CD4-positive, alpha-beta T cell treated with Interleukin-4 for 4 hours (primary cell): ENCODE measurements around the gene CCDC127.

Experiments used
- DNase-seq: peaks from one replicate; pipeline ENCODE4 v3.0.0-alpha.2; 2020

The CCDC127 gene

DNA sequence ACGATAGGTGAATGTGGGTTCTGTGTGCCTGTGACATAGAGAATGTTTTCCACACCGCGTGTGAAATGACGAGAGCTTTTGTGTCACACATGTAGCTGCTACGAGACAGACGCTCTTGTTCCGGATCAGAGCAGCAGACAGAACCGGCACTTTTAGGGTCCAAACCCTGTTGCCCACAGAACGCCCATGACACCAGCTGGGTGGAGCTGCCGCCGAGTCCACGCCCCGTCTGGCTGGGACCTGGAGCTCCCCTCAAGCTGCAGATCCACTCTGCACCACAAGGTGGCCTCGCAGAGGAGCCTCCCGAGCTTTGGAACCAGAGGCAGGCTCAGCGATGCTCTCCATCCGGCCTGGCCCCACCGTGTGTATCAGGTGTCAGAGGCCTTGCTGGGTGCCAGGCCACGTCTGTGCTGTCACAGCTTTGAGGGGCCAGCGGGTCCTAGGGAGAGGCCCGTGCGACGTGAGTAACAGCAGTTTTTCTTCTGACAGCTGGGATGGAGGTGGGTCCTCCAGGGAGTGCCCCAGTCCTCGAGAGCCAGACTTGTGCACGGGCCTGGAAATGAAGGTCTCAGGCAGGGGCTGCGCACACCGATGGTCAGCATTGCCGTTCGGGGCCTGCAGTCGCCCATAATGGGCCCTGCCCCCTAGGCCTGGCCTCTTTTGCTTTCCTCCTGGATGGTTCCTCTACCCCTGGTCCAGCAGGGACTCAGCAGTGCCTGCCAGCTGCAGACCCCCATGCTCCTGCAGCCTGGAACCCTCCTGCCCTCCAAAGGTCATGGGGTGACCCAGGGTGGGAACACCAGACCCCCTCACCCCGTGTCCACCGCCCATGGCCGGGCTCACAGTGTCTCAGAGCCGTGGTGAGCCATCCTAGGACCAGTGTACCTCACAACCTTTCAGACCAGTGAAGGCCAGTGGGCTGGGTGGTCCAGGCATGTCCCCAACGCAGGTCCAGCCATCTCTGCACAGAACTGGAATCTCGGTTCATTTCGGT is 29.2 kb downstream of the CCDC127 start:
- peak; percentile 84 for DNase-seq

DNA sequence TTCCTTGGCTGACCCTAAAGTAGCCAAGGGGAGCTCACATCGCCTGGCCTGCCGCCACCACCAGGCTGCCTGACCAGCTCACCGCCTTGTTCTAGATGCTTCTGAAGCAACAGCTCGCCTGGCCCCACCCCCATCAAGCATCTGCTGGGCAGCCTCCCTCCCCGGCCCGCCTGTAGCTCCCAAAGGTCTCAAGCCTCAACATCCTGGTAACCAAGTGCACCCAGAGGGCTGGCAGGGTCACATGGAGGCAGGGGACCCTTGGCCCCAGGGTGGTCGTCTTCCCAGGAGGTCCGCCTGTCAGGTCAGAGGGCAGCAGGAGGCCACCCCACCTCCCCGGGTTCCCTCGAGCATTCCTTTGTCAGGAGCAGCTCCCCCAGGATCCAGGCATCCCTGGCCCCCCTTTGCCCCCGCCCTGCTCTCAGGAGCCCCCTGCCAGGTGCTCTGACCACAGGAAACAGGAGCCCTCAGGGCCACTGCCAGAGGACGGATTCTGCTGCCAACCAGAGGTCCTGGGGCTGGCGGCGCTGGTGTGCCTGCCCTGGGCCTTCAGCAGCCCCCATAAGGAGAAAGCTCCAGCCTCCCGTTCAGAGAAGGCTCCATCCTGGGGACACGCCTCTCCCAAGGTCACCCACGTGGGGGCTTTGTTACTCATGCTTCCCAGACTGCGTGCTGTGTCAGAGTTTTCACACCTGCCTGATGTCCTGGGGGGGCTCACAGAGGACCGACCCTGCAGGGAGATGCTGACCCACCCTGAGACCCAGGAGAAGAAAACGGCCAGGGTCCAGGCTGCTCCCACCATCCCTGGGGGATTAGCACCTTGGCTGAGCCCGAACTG is 30.1 kb downstream of the CCDC127 start:
- no peak for DNase-seq

DNA sequence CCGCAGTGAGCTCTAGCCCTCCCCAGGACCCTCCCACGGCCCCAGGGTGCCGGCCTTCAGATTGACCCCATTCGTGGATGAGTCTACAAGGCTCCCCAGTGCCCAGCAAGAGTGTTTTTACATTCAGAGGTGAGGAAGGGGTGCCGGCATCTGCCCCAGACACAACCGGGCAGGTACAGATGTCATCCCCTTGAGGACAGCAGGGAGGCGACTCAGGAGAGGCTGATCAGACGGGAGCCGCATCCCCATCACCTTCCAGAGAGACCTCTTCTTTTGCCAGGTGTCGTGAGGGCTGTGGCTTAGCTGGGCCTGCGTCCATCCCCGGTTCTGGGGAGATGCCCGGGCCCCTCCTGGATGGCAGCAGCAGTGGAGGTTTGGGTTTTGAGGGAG is 30.9 kb downstream of the CCDC127 start:
- no peak for DNase-seq

- DNase-seq, result no peak
Measured at GRCh38 chr5:186091-187041, 31.6 kb downstream of the CCDC127 start.

GRCh38 chr5:185095-186070 is 32.6 kb downstream of the CCDC127 start:
- DNase-seq, result no peak

DNA sequence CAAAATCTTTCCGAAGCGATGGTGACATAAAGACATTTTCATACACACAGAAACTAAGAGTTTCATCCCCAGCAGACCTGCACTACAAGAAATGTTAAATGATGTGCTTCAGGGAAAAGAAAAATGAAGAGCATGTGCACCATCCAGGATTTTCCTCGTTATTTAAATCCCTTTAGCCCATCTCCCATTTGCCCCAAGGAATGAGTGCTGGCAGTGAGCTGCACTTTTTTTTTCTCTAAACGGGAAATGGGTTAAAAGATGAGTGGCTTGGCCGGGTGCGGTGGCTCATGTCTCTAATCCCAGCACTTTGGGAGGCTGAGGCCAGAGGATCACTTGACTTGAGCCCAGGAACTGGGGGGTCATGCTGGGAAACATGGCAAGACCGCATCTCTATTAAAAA is 33.5 kb downstream of the CCDC127 start:
- no peak for DNase-seq

DNA sequence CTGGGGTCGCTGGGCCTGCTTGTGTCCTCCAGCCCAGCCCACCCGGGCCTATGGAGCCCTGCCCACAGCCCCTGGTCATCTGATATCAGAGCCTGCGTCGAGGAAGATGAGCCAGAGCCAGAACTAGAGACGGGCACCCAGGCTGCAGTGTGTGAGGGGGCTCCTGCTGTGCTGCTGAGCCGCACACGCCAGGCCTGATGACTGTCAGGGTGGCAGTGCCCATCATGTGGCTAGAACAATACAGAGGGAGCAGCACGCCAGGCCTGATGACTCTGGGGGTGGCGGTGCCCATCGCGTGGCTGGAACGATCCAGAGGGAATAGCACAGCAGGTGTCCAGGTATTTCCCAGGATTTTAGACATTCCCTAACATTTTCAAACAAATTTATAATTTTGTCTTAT is 35.8 kb downstream of the CCDC127 start:
- DNase-seq, result no peak

DNA sequence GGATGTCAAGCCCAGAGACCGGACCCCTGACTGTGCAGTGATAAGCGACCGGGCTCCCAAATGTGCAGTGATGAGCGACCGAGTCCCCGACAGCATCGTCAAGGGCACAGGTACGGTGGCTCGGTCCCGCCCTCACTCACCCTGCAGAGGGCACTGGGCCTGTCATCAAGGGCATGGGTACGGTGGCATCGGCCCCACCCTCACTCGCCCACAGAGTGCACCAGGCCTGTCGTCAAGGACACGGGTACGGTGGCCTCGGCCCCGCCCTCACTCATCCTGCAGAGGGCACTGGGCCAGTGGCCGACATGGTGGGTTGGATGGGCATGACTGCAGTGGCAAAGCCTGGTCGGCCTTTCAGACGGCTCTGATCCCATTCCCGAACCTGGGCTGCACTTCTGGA is 36.4 kb downstream of the CCDC127 start:
- no peak for DNase-seq

- DNase-seq, result no peak
Measured at GRCh38 chr5:181160-181559, 36.8 kb downstream of the CCDC127 start.

DNA sequence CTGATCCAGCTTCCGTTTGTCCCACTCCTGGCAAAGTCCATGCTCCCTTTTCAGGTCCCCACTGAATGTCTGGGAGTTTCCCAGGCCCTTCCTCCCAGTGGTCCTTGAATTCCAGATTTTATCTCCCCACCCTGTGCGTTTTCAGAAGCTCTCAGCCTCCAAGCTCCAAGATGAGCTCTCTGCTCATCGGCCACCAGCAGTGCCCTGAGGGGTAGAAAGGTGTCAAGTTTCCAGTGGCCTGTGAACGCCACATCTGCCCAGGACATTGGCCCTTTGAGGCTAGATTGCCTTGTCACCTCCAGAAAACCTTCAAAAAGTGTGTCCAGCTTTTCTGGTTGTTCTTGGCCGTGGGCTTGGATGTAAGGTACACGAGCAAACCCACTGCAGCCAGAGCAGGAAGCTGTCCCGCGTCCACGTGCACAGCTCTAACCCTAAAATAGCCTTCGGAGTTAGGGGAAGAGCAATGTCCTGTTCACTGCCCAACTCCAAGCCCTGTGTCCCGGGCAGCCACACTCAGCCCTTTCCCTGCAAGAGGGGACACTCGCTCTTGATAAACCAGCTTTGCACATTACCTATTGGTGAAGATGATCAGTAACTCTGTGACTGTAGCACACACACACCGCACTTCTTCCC is 37.6 kb downstream of the CCDC127 start:
- DNase-seq, result no peak

DNA sequence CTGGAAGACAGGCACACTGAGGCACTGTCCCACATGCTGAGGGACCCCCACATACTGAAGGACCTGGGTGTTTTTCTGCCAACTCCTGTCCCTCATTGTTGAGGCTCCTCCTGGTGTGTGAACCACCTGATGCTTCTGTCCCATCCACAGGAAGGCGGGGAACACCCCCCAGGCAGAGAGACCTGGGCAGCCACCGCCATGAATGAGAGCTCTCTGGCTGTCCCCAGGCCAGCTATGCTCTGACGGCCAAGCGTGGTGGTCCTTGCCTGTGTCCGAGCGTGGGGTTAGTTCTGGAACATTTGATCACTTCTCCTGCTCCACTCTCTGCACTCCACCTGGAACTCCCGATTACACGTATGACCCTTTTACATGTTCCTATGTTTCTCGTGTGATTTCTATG is 38.6 kb downstream of the CCDC127 start:
- no peak for DNase-seq

GRCh38 chr5:178110-178509 is 39.8 kb downstream of the CCDC127 start:
- no peak for DNase-seq

- DNase-seq, result no peak
Measured at GRCh38 chr5:176296-176823, 41.6 kb downstream of the CCDC127 start.

DNA sequence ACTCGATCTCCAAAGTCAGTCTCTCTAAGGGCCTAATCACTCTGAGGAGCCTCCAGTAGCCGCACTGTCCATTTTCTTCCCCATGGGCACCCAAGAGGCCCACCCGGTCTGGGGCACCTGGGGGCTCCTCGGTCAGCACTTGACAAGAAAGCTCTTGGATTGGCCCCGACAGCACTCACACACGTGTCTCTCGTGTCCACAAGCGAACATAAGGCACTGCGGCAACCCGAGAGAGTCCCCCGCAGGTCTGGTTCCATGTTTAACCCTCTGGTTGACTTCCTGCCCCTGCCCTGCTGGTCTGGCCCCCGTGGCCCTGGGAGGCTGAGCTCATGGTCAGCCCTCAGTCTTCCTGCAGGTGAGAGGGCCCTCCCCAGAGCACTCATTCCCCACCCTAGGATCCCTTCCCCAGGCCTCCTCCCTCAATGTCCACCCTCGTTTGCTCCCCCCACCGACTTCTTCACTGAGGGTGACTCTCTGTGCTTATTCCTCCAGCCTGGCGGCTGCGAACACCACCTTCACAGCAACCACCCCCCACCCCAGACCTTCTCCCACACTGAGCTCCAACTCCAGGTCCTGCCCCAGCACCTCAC is 43.0 kb downstream of the CCDC127 start:
- no peak for DNase-seq

DNA sequence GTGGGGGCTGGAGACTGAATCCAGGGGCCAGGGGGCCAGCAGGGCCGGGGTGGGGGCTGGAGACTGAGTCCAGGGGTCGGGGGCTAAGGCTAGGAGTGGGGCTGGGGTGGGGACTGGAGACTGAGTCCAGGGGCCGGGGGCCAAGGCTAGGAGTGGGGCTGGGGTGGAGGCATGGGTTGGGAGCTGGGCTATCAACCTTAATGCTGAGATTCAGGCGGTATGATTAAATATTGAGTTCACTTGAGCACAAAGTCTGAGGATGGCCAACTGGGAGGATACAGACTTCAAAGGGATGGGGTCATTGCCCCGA is 43.7 kb downstream of the CCDC127 start:
- DNase-seq, result no peak

GRCh38 chr5:173392-174290 is 44.3 kb downstream of the CCDC127 start:
- no peak for DNase-seq

GRCh38 chr5:172841-173251 is 45.1 kb downstream of the CCDC127 start:
- no peak for DNase-seq

DNA sequence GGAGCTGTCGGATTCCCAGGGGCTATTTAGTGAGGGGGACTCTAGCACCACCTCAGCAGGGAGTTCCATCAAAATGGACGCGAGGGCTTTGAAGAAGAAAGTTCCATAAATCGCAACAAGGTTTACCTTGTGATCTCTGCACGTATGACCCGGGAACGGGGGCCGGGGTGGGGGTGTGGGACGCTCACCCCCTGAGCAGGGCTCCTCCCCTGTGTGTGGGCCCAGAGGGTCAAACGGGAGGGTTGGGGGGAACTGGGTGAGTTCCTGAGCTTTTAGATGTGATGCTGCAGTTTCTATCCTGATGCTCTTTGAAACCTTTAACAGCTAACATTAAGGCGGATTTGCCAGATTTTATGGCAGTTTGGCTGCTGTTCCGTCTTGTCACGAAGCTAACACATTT is 45.5 kb downstream of the CCDC127 start:
- no peak for DNase-seq

DNA sequence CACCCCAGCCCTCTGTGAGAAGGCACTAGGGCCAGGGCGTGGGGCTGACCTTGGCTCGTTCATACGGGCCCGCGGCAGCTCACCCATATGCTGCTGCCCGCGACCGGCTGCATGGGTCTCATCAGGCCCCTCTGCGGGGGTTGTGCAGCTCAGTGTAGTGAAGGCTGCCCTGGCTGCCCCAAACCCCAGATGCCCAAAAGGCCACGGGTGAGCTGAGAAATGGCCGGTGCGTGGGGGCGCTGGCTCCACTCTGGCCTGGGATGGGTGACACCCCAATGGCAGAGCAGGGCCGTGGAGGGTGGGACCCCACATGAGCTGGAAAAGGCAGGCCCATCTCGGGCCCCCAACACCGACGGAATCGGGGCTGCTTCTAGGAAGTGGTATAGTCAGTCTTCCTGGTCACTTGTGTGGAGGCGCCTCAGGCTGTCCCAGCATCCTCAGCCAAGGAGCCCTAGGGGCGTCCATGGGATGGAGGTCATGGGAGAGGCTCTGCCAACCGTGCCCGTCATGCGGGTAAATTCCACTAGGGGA is 46.1 kb downstream of the CCDC127 start:
- DNase-seq, result no peak
